IPS-18c (cell line): ENCODE measurements around the gene SNPH.
A peak's percentile ranks its signal among the peaks of the same experiment; 100 is the strongest.

ENCODE experiments used
- H3K4me3 ChIP-seq: 2 replicates; pipeline ENCODE4 v1.7.0; 2013; ENCODE audit warnings: low read depth, mild to moderate bottlenecking, low read length, moderate library complexity; ENCODE audit not compliant: insufficient read depth
- H3K9me3 ChIP-seq: one replicate; pipeline ENCODE4 v1.6.1; 2013; ENCODE audit warnings: mild to moderate bottlenecking, low read length, moderate library complexity; ENCODE audit not compliant: control insufficient read depth, insufficient read depth

The SNPH gene

GRCh38 chr20:1252416-1252815 lies 13.7 kb upstream of the SNPH start:
- Histone ChIP-seq H3K4me3 (no peak overlapping the region), H3K9me3 (no peaks in the 10 kb centered on the region)

DNA sequence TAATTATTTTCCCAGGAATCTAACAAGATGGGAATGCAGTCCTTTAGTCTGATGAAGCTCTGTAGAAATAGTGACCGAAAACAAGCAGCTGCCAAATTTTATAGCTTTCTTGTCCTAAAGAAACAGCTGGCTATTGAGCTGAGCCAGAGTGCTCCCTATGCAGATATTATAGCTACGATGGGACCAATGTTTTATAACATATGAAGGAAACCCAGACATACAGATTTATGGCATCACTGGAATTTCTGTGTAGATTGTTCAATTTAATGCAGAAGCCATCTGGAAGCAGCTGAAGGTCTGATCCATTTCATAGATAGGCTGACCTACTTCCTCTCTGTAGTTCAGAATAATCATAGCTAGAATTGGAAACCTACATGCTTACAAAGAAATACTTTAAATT lies 11.8 kb upstream of the SNPH start:
- no peak overlapping the region for H3K4me3 ChIP-seq
- no peaks in the 10 kb centered on the region for H3K9me3 ChIP-seq

DNA sequence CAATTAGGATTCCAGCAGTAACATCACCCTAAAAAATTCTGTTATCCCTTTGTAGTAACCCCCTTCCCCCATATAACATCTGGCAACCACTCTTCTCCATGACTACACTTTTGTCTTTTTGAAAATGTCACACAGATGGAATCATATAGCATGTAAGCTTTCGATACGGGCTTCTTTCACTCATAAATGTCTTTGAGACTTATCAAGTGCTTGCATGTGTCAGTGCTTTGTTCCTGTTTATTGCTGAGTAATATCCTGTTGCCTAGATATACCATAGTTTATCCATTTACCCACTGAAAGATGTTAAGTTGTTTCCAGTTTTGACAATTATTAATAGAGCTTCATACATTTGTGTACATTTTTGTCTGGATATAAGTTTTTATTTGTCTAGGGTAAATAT lies 10.4 kb upstream of the SNPH start:
- H3K9me3 ChIP-seq: no peaks in the 10 kb centered on the region

DNA sequence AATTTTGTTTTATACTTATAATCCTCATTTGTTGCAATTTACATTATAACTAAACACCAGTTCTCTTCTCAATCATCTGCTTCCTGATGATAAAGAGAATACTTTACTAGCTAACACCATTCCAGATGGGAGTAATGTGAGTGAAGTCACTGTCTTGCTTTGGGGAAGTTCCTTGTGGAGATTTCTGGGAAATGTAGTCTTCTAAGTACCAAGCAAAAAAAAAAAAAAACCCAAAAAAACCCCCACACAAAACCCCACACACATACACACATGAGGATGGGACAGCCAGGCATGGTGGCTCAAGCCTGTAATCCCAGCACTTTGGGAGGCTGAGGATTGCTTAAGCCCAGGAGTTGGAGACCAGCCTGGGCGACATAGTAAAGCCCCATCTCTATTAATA lies 2.2 kb upstream of the SNPH start:
- H3K4me3 ChIP-seq: no peak overlapping the region
- H3K9me3 ChIP-seq: no peaks in the 10 kb centered on the region

More for the DNA sequence above, 10.4 kb upstream of the SNPH start:
- H3K4me3 ChIP-seq: no peak overlapping the region

DNA sequence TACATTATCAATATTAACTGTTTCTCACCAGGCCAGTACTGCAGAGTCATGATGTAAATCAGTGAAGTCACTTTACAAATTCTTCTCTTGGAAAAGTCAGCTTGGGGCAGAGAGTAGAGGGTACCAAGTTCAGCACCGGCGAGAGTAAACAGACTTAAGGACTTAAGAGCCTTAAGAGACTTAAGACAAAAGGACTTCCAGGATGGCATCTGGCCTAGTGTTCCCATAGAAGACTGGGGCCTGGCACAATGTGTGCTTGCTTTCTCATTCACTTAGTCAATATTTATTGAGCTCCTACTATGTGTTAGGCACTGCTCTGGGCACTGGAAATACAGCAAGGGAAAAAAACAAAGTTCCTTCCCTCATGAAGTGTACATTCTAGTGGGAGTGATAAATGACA lies 1.4 kb upstream of the SNPH start:
- no peaks in the 10 kb centered on the region for H3K9me3 ChIP-seq
- H3K4me3 ChIP-seq: no peak overlapping the region

DNA sequence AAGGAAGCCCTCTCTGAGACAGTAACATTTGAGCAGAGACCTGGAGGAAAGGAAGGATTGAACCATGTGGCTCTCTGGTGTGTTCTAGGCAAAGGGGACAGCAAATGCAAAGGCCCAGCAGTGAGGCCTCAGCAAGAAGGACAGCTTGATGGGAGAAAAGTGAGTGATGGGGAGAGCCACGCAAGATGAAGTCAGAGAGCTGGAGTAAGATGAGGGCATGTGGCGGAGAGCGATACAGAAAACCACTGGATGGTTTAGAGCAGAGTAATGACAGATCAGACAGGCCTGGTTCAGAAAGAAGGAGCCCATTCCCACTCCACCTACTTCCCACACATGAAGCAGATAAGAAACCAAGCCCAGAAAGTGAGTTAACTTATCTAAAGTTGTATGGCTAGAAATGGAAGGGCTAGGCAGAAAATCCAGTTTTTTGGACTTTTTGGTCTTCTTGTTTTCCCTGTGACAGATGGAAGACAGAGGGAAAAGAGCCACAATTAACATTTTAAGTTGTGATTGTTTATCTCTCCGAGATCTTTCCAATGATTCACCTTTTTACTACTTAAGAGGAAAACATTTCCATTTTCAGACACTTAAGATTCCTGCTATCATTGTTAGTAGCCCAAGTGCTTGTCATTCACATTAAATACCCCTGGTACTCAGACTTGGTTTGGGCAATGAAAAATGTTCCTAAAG lies 723 bp upstream of the SNPH start:
- no peaks in the 10 kb centered on the region for H3K9me3 ChIP-seq
- peak overlapping the region; percentile 64 for H3K4me3 ChIP-seq

GRCh38 chr20:1265916-1266166 lies 253 bp upstream of the SNPH start:
- H3K4me3 ChIP-seq: peak overlapping the region; percentile 64
- H3K9me3 ChIP-seq: no peaks in the 10 kb centered on the region

DNA sequence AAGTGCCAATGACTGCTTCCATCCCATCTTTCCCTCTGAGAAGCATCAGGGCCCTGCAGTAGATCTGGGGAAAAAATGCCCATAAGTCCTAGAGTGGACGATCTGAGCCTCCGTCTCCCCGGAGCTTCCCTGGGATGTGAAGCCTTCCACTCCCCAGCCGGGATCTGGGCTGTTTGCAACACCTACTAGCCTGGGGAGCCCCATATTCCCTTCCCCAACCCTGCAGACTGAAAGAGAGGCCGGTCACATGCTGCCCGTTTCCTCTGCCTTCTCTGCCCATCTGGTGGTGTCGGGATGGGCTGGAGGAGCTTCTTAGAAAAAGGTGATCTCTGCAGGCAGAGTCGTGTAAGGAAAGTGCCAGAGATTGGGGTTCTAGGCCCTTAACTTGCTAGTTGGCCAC lies 1.1 kb downstream of the SNPH start:
- H3K9me3 ChIP-seq: no peaks in the 10 kb centered on the region
- H3K4me3 ChIP-seq: peak overlapping the region; percentile 64; the same call in 1 of the 2 replicates

DNA sequence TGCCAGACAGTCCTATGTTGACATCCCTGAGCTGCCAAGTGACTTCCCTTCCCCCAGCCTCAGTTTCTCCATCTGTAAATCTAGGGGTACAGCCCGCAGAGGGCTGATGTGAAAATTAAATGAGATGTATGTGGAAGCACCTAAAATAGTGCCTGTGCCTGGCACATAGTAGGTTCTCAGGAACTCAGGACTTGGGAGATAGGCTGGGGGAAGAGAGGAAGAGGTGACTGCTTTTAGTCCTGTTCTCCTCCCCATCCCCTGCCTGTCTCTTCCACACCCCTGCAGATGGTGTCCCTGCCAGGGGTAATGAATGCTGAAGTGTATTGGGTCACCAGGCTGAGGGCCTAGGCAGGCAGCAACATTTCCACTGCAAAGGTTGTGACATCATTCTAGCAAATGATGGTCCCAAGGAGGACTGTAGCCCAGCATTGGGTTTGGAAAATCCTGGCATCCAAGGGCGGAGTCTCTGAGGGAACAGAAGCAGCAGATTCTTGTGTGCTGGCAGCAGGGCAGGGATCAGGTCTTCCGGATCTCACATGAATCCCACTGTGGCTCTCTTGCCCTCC lies 1.8 kb downstream of the SNPH start:
- no peaks in the 10 kb centered on the region for H3K9me3 ChIP-seq
- H3K4me3 ChIP-seq: no peak overlapping the region

DNA sequence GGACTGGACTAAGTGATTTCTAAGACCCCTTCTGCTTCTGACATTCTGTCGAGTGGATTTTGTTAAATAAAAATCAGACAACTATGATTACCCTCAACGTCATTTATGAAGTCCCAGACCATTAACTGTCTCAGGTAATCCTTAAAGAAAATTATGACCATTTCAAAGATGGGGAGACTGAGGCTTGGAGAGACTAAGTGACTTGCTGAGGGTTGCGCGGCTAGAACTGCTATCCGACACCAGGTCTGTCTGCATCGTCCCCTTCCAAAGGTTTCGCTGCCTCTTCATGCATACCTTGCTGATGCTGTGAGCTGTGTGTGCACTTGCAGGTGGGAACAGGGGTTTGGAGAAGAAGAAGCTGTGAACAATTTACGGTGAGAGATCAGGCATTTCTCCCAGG lies 3.1 kb downstream of the SNPH start:
- Histone ChIP-seq H3K9me3 (no peaks in the 10 kb centered on the region), H3K4me3 (no peak overlapping the region)

GRCh38 chr20:1269850-1270249 lies 3.8 kb downstream of the SNPH start:
- H3K9me3 ChIP-seq: no peaks in the 10 kb centered on the region
- no peak overlapping the region for H3K4me3 ChIP-seq

GRCh38 chr20:1272368-1273100 lies 6.4 kb downstream of the SNPH start:
- H3K4me3 ChIP-seq: no peak overlapping the region

DNA sequence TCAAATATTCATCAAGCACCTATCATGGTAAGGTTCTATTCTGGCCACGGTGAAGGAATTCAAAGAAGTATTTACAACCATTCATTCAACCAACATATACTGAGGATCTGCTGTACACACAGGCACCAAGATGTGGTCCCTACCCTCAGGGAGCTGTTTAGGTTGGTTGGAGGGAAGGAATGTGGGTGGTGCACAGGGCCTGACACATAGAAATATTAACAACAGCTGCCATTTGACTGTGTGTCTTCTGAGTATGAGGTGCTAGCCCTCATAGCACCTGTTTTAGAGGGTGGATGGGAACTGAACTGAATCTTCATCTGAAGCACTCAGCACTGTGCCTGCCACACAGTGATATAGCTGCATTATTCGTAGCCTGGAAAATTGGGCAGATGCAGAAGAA lies 7.3 kb downstream of the SNPH start:
- no peak overlapping the region for H3K4me3 ChIP-seq
- no peaks in the 10 kb centered on the region for H3K9me3 ChIP-seq

More at GRCh38 chr20:1272368-1273100, 6.4 kb downstream of the SNPH start:
- H3K9me3 ChIP-seq: no peaks in the 10 kb centered on the region

DNA sequence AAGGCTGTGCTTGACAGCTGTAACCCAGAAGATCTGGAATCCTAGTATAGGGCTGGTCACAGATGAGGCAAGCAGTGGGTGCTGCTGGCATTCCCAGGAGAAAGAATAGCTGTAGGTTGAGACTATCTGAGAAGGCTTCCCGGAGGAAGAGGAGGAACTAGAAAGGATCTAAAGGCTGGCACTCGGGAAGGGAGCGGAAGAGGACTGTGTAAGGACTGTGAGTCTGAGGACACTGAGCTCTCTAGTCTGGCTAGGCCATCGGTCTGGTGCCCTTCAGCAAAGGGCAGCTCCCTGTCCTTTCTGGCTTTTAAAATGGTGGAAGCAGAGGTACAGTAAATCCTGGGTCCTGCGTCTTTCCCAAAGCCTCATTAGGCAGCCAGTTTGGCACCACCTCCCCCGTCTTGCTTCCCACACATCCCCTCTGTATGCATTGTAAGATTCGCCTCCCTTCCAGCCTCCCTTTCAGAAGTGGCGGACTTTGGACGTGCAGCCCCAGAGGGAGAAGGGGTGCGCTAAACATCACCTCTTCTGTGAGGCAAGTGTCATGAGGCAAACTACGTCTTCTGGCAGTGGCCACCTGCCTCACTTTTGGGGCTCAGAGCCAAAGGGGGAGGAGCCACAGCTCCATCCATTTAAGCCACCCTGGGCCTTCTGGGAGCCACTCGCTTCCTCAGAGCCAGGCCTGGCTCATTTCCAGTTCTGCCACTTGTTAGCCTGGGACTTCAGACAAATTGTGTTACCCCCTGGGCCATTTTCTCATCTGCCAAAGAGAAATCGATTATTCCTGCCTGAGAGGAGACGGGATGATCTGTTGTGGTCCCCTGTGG lies 8.6 kb downstream of the SNPH start:
- Histone ChIP-seq H3K9me3 (no peaks in the 10 kb centered on the region), H3K4me3 (no peak overlapping the region)

GRCh38 chr20:1275919-1276318 lies 9.8 kb downstream of the SNPH start:
- H3K4me3 ChIP-seq: no peak overlapping the region
- H3K9me3 ChIP-seq: no peaks in the 10 kb centered on the region

- H3K4me3 ChIP-seq: no peak overlapping the region
These were observed 11.6 kb downstream of the SNPH start for GRCh38 chr20:1277529-1278322.

DNA sequence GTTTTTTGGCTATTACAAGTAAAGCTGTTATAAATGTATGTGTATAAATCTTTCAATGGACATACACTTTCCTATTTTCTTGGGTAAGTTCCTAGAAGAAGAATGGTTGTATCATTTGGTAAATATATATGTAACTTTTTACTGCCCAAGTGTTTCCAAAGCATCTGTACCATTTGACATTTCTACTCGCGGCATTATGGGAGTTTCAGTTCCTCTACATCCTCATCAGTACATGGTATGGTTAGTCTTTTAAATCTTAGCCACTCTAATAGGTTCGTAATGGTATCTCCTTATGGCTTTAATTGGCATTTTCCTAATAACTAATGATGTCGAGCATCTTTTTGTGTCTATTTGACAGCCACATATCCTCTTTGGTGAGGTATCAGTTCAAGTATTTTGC lies 12.9 kb downstream of the SNPH start:
- no peaks in the 10 kb centered on the region for H3K9me3 ChIP-seq
- no peak overlapping the region for H3K4me3 ChIP-seq

More at GRCh38 chr20:1277529-1278322, 11.6 kb downstream of the SNPH start:
- no peaks in the 10 kb centered on the region for H3K9me3 ChIP-seq
